ENCODE measurements around the gene SLFN14.
"Not testable (repeated sequence)": the region's sequence is repeated elsewhere in the genome, so short reads cannot be mapped to it uniquely, and the experiment has no call there.

The SLFN14 gene

GRCh38 chr17:35557353-35557752 is 3.3 kb downstream of the SLFN14 start:
- no peak for DNase-seq

DNA sequence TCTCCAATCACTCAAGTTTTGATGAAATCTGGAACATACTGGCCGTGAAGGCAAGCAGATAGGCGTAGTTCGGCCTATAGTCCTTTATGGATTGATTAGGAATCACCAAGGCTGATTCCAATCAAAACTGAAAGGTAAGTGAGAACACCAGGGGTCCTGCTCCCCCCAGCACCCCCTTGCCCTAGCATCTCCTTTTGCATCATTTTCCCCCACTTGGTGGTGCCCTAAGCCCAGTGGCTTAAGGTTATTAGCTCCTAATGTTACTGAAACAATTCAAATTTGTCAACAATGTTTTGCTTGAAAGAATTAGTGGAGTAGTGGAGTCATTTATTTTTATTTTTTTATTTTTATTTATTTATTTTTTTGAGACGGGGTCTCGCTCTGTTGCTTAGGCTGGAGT is 4.9 kb downstream of the SLFN14 start:
- no peak for DNase-seq

DNA sequence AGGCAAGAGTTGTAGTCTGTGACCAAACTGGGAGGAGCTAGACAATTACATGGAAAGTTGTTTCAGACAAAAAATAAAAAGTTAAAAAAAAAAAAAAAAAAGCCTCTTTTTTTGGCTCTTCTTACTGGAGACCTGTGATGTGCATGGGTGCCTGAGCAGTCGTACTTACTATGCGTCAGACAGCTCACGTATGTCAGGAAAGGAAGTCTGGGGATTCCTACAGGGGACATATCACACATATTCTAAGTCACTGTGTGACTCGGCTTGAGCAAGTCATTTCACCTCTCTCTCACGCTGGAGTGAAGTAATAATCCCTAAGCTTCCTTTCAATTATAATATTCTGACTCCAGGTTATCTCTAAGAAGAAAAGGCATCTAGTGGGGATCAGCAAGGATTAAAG is 6.0 kb downstream of the SLFN14 start:
- no peak for DNase-seq

- no peak for DNase-seq
These were observed 7.3 kb downstream of the SLFN14 start for GRCh38 chr17:35553310-35553709.

GRCh38 chr17:35548978-35549377 is 11.6 kb downstream of the SLFN14 start:
- DNase-seq = no peak

GRCh38 chr17:35548208-35548810 is 12.3 kb downstream of the SLFN14 start:
- DNase-seq = no peak

- no peak for DNase-seq
These were observed 14.1 kb downstream of the SLFN14 start for GRCh38 chr17:35546487-35546886.

GRCh38 chr17:35545150-35545549 is 15.5 kb downstream of the SLFN14 start:
- no peak for DNase-seq

- no peak for DNase-seq
These were observed 16.8 kb downstream of the SLFN14 start for GRCh38 chr17:35543856-35544255.

- no peak for DNase-seq
These were observed 17.6 kb downstream of the SLFN14 start for GRCh38 chr17:35542990-35543389.

DNA sequence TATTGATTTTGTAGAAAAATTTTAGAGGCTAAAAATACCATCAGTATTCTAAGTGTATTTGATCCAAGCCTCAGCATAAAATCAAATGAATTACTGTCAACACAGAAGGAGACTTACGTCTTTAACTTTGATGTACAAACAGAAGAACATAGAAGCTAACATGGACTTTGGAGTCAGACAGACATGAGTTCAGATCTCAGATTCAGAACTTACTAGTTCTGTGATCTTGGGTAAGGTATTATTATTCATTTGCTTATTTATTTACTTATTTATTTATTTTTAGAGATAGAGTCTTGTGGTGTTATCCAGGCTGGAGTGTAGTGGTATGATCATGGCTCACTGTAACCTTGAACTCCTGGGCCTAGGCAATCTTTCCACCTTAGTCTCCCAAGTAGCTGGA is 19.2 kb downstream of the SLFN14 start:
- no peak for DNase-seq

GRCh38 chr17:35540589-35541404 is 19.8 kb downstream of the SLFN14 start:
- DNase-seq = peak in 1 of 2 donors; percentile 33

DNA sequence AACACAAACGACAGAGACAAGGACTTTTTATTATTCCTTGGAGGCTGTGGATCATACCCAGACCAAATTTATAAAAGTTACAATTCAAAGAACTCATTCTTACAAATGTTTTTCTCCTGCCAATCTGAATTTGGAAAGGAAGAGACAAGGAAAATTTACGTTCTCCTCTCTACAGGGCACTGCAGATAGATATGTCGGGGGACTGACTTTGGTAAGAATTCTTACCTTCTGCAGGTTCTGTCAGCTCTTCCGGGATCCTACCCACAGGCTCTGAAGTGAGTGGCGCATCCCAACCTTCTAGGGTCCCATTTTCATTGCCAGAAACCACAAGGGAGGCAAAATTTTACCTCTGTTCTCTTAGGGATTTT is 21.0 kb downstream of the SLFN14 start:
- DNase-seq = no peak

DNA sequence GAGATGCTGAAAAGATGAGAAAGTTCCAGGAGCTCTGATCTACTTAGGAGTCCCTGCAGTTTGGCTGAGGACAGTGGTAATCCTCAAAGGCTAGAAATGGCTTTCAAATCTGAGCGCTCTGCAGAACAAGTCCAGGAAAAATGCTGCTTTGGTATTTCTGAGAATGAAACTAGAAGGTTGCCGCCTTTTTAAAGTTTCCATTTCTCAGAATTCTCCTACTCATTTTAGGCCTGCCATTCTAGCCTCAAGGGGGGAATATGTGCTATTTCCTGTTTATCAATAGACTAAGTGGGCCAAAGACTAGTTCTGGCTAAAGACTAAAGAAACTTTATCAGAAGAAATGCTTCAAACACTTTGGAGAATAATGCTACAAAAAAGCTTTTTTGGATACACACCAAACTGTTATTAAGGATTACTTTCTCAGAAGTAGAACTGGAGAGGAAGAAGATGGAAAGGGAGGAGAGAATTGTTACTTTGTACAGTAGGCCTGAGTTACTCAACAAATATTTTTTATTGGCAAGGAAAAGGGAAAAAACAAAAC is 22.9 kb downstream of the SLFN14 start, which contains the start of gene SLFN12L:
TSS of gene SLFN12L (minus strand) at position 78 of the 541 bp plus-strand sequence. CDS start 15,314 bp downstream, outside the sequence.
- peak; percentile 33 to 39 for DNase-seq

DNA sequence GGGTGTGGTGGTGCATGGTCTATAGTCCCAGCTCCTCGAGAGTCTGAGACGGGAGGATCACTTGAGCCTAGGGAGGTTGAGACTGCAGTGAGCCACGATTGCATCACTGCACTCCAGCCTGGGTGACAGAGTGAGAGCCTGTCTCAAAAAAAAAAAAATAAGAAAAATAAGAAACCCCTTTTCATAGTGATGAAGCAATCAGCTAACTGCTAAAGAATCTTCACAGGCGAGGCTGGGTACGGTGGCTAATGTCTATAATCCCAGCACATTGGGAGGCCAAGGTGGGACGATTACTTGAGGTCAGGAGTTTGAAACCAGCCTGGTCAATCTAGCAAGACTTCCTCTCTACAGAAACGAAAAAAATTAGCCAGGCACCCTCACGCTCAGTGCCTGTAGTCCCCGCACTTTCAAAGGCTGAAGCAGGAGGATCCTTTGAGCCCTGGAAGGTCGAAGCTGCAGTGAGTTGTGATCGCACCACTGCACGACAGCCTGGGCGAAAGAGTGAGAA is 23.9 kb downstream of the SLFN14 start:
- DNase-seq = no peak

DNA sequence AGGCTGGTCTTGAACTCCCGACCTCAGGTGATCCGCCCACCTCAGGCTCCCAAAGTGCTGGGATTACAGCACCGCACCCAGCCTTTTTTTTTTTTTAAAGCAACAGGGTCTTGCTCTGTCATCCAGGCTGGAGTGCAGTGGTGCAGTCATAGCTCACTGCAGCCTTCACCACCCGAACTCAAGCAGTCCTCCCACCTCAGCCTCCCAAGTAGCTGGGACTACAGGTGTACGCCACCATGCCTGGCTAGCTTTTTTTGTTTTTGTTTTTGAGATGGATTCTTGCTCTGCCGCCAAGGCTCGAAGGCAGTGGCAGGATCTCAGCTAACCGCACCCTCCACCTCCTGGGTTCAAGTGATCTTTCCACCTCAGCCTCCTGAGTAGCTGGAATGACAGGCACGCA is 25.2 kb downstream of the SLFN14 start:
- not testable (repeated sequence) for DNase-seq

GRCh38 chr17:35534576-35535093 is 26.0 kb downstream of the SLFN14 start:
- no peak for DNase-seq

- no peak for DNase-seq
These were observed 29.5 kb downstream of the SLFN14 start for GRCh38 chr17:35531160-35531559.

DNA sequence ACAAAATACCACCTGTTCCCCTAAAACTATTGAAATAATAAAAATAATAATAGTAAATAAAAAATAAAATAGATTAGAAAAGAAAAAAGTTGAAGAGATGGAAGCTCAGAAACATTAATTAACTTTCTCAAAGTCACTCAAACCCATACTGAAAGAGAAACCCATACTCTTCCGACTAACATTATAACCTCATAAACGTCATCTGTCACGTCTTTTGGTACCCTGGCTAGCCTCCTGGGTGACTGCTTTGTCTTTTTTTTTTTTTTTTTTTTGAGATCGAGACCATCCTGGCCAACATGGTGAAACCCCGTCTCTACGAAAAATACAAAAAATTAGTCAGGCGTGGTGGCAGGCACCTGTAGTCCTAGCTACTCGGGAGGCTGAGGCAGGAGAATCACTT is 30.8 kb downstream of the SLFN14 start:
- no peak for DNase-seq

GRCh38 chr17:35529326-35529725 is 31.3 kb downstream of the SLFN14 start:
- not testable (repeated sequence) for DNase-seq

GRCh38 chr17:35523296-35523695 is 37.3 kb downstream of the SLFN14 start:
- DNase-seq = no peak

DNA sequence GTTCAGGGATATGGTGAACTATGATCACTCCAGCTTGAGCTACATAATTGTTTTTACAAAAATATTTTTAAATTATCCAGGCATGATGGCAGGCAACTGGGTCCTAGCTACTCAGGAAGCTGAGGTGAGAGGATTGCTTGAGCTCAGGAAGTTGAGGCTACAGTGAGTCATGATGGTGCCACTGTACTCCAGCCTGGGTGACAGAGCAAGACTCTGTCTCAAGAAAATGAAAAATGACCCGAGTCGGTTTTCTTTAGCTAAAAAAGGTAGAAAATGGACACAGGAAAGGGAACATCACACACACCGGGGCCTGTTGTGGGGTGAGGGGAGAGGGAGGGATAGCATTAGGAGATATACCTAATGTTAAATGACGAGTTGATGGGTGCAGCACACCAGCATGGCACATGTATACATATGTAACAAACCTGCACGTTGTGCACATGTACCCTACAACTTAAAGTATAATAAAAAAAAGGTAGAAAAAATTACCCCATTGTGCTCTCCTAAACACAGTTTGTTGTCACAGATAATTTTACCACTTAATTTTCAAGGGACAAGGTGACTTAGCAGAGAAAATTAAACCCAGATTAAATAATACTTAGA is 38.9 kb downstream of the SLFN14 start:
- DNase-seq = peak; percentile 44 to 53

- DNase-seq = no peak
These were observed 39.5 kb downstream of the SLFN14 start for GRCh38 chr17:35521150-35521549.
